ENCODE results near the gene ZMYND19.
"Not testable (repeated sequence)": the region's sequence is repeated elsewhere in the genome, so short reads cannot be mapped to it uniquely, and the experiment has no call there.

ZMYND19 gene

GRCh38 chr9:137590469-137591383 lies at the start of gene ZMYND19:
Gene ZMYND19, minus strand, starts transcription at chr9:137590512. Its CDS starts 249 bp downstream, at chr9:137590263.
- DNase-seq = peak; percentile 70
- in situ Hi-C loops (cut with MboI; ENCODE audit: low pct_unique_long_range_greater_than_20kb, low sequenced_read_pairs) = no loop called here

GRCh38 chr9:137639303-137640051 lies 49.2 kb upstream of the ZMYND19 start:
- no peak for DNase-seq
- in situ Hi-C loops (cut with MboI; ENCODE audit: low pct_unique_long_range_greater_than_20kb, low sequenced_read_pairs) = no loop called here

GRCh38 chr9:137638680-137639079 lies 48.4 kb upstream of the ZMYND19 start:
- in situ Hi-C loops (cut with MboI; ENCODE audit: low pct_unique_long_range_greater_than_20kb, low sequenced_read_pairs) = no loop called here

GRCh38 chr9:137634016-137634415 lies 43.7 kb upstream of the ZMYND19 start:
- in situ Hi-C loops (cut with MboI; ENCODE audit: low pct_unique_long_range_greater_than_20kb, low sequenced_read_pairs) = no loop called here
- DNase-seq = no peak

More at GRCh38 chr9:137638680-137639079, 48.4 kb upstream of the ZMYND19 start:
- no peak for DNase-seq

GRCh38 chr9:137632230-137633161 lies 42.2 kb upstream of the ZMYND19 start:
- in situ Hi-C loops (cut with MboI; ENCODE audit: low pct_unique_long_range_greater_than_20kb, low sequenced_read_pairs) = no loop called here

GRCh38 chr9:137631345-137632229 lies 41.3 kb upstream of the ZMYND19 start:
- no peak for DNase-seq
- in situ Hi-C loops (cut with MboI; ENCODE audit: low pct_unique_long_range_greater_than_20kb, low sequenced_read_pairs) = no loop called here

More at GRCh38 chr9:137632230-137633161, 42.2 kb upstream of the ZMYND19 start:
- no peak for DNase-seq

- in situ Hi-C loops (cut with MboI; ENCODE audit: low pct_unique_long_range_greater_than_20kb, low sequenced_read_pairs) = no loop called here
- no peak for DNase-seq
Measured at GRCh38 chr9:137630679-137631078, 40.4 kb upstream of the ZMYND19 start.

GRCh38 chr9:137630126-137630525 lies 39.8 kb upstream of the ZMYND19 start:
- no peak for DNase-seq
- in situ Hi-C loops (cut with MboI; ENCODE audit: low pct_unique_long_range_greater_than_20kb, low sequenced_read_pairs) = no loop called here

GRCh38 chr9:137627406-137627805 lies 37.1 kb upstream of the ZMYND19 start:
- in situ Hi-C loops (cut with MboI; ENCODE audit: low pct_unique_long_range_greater_than_20kb, low sequenced_read_pairs); DNase-seq: not testable (repeated sequence)

- DNase-seq = peak; percentile 49
- in situ Hi-C loops (cut with MboI; ENCODE audit: low pct_unique_long_range_greater_than_20kb, low sequenced_read_pairs) = no loop called here
Measured at GRCh38 chr9:137626464-137626863, 36.2 kb upstream of the ZMYND19 start.

- DNase-seq; in situ Hi-C loops (cut with MboI; ENCODE audit: low pct_unique_long_range_greater_than_20kb, low sequenced_read_pairs): not testable (repeated sequence)
Measured at GRCh38 chr9:137622211-137622610, 31.9 kb upstream of the ZMYND19 start.

- in situ Hi-C loops (cut with MboI; ENCODE audit: low pct_unique_long_range_greater_than_20kb, low sequenced_read_pairs) = no loop called here
- DNase-seq = peak; percentile 64
Measured at GRCh38 chr9:137621131-137621757, 30.9 kb upstream of the ZMYND19 start.

GRCh38 chr9:137620581-137620980 lies 30.3 kb upstream of the ZMYND19 start:
- DNase-seq = no peak

GRCh38 chr9:137620048-137620405 lies 29.7 kb upstream of the ZMYND19 start:
- in situ Hi-C loops (cut with MboI; ENCODE audit: low pct_unique_long_range_greater_than_20kb, low sequenced_read_pairs) = no loop called here

More at GRCh38 chr9:137620581-137620980, 30.3 kb upstream of the ZMYND19 start:
- in situ Hi-C loops (cut with MboI; ENCODE audit: low pct_unique_long_range_greater_than_20kb, low sequenced_read_pairs) = no loop called here

GRCh38 chr9:137619240-137620047 lies 29.1 kb upstream of the ZMYND19 start:
- peak; percentile 60 for DNase-seq
- in situ Hi-C loops (cut with MboI; ENCODE audit: low pct_unique_long_range_greater_than_20kb, low sequenced_read_pairs) = no loop called here

More at GRCh38 chr9:137620048-137620405, 29.7 kb upstream of the ZMYND19 start:
- no peak for DNase-seq

- peak; percentile 79 for DNase-seq
- in situ Hi-C loops (cut with MboI; ENCODE audit: low pct_unique_long_range_greater_than_20kb, low sequenced_read_pairs) = no loop called here
Measured at GRCh38 chr9:137618105-137619067, 28.1 kb upstream of the ZMYND19 start, which contains the start of gene EHMT1. Gene EHMT1, plus strand, starts transcription at chr9:137619005. Its CDS starts 24 bp downstream, at chr9:137619029.
